Measurements from ENCODE around the gene USF1.

Gene USF1

DNA sequence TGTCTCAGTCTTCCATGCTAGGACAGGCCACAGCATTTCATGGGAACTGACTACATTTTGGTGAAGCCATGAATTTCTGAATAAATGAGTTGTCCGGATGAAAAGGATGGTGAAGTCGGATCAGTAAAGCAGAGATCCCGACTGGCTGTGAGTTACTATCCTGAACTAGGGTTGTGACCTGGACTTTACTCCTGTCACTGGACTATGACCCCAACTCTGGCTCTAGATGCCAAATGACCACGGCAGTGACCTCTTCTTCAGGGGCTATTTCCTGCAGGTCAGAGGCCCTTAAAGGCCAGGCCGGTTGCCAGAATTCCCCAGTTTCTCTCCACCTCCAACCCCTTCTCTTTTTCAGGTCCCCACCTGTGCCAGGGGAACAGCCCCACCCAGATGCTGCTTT is 45.3 kb upstream of the USF1 start:
- H4K8ac ChIP-seq (ENCODE audit: low read depth, low read length) = no peak overlapping the region

DNA sequence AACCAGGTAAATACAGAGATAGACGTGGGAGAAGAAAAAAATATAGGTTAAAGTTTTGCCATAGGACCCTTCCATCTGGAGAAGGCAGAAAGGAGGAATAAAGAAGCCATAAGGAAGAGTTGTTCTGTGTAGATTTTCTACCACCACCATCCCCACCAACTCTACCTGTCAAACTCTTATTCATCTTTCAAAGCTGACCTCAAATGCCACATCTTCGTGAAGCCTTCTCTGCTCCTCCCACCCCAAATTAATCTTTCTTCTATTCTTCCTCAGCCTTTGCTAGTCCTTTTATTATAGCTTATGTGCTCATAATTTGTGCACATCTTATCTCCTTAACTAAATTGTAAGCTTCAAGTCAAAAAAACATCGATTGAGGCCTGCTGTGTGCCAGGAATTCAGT is 44.8 kb upstream of the USF1 start:
- no peak overlapping the region for H4K8ac ChIP-seq (ENCODE audit: low read depth, low read length)
- H3K27ac ChIP-seq (ENCODE audit: low read depth, low read length) = no peak overlapping the region
- H3K4ac ChIP-seq (ENCODE audit: low read depth, low read length) = no peak overlapping the region
- H2AK5ac ChIP-seq (ENCODE audit: low read length) = no peak overlapping the region
- H3K18ac ChIP-seq (ENCODE audit: low read length) = no peak overlapping the region
- H3K4me3 ChIP-seq (ENCODE audit: low read length) = no peak overlapping the region
- no peak overlapping the region for H2BK120ac ChIP-seq (ENCODE audit: low read depth, low read length)
- H3K9ac ChIP-seq (ENCODE audit: low read length) = no peak overlapping the region
- no peak overlapping the region for H4K5ac ChIP-seq (ENCODE audit: low read length)
- H3K27me3 ChIP-seq (ENCODE audit: insufficient read depth, low read length, poor library complexity) = no peaks in the 10 kb centered on the region
- H3K4me1 ChIP-seq (ENCODE audit: control insufficient read depth, low read depth, low read length) = no peaks in the 10 kb centered on the region
- H3K79me2 ChIP-seq (ENCODE audit: control insufficient read depth, insufficient read depth, low read length) = no peaks in the 10 kb centered on the region
- no peak overlapping the region for H3K4me2 ChIP-seq (ENCODE audit: low read length)
- H2BK5ac ChIP-seq (ENCODE audit: low read length) = no peak overlapping the region
- H3K23ac ChIP-seq (ENCODE audit: low read length) = no peak overlapping the region
- no peaks in the 10 kb centered on the region for H3K36me3 ChIP-seq (ENCODE audit: control insufficient read depth, insufficient read depth, low read length)
- H3K79me1 ChIP-seq (ENCODE audit: low read length) = no peaks in the 10 kb centered on the region
- no peak for DNase-seq
- no peak overlapping the region for H3K56ac ChIP-seq (ENCODE audit: low read length)
- H2BK15ac ChIP-seq (replicated peaks; ENCODE audit: low read depth) = no peak overlapping the region
- WGBS (ENCODE audit: extremely low coverage, insufficient coverage, low lambda C conversion rate) = no CpG with 5 or more reads among the region's 3 CpGs

More for the DNA sequence above, 45.3 kb upstream of the USF1 start:
- H3K27me3 ChIP-seq (ENCODE audit: insufficient read depth, low read length, poor library complexity) = no peaks in the 10 kb centered on the region
- H2AK5ac ChIP-seq (ENCODE audit: low read length) = no peak overlapping the region
- H3K56ac ChIP-seq (ENCODE audit: low read length) = no peak overlapping the region
- no peaks in the 10 kb centered on the region for H3K79me2 ChIP-seq (ENCODE audit: control insufficient read depth, insufficient read depth, low read length)
- H3K4ac ChIP-seq (ENCODE audit: low read depth, low read length) = no peak overlapping the region
- H2BK5ac ChIP-seq (ENCODE audit: low read length) = no peak overlapping the region
- H3K4me3 ChIP-seq (ENCODE audit: low read length) = no peak overlapping the region
- no peak overlapping the region for H3K27ac ChIP-seq (ENCODE audit: low read depth, low read length)
- H3K23ac ChIP-seq (ENCODE audit: low read length) = no peak overlapping the region
- no peak overlapping the region for H2BK120ac ChIP-seq (ENCODE audit: low read depth, low read length)
- H3K4me1 ChIP-seq (ENCODE audit: control insufficient read depth, low read depth, low read length) = no peaks in the 10 kb centered on the region
- H3K4me2 ChIP-seq (ENCODE audit: low read length) = no peak overlapping the region
- H3K18ac ChIP-seq (ENCODE audit: low read length) = no peak overlapping the region
- no peak overlapping the region for H4K5ac ChIP-seq (ENCODE audit: low read length)
- no CpG with 5 or more reads among the region's 5 CpGs for WGBS (ENCODE audit: extremely low coverage, insufficient coverage, low lambda C conversion rate)
- no peaks in the 10 kb centered on the region for H3K36me3 ChIP-seq (ENCODE audit: control insufficient read depth, insufficient read depth, low read length)
- H2BK15ac ChIP-seq (replicated peaks; ENCODE audit: low read depth) = no peak overlapping the region
- no peaks in the 10 kb centered on the region for H3K79me1 ChIP-seq (ENCODE audit: low read length)
- DNase-seq = no peak
- no peak overlapping the region for H3K9ac ChIP-seq (ENCODE audit: low read length)

DNA sequence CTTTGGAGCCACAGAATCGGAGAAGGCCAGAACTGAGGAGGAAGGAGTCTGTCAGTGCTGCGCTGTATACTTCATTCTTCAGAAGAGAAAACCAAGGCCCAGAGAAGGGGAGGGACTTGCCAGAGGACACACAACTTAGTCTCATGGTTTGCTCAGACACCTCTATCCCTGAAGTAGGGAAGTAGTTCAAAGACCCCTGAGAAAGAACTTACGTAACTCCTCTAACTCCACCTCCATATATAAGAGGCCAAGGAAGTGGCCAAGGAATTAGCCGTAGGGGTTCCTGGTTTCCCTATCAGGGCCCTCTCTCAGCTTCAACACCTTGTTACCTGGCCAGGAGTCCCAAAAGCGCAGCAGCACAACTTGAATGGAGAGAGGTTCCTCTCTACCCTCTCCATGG is 44.2 kb upstream of the USF1 start:
- H3K18ac ChIP-seq (ENCODE audit: low read length) = no peak overlapping the region
- H3K36me3 ChIP-seq (ENCODE audit: control insufficient read depth, insufficient read depth, low read length) = no peaks in the 10 kb centered on the region
- H2BK15ac ChIP-seq (replicated peaks; ENCODE audit: low read depth) = no peak overlapping the region
- no peak overlapping the region for H4K8ac ChIP-seq (ENCODE audit: low read depth, low read length)
- H3K27ac ChIP-seq (ENCODE audit: low read depth, low read length) = no peak overlapping the region
- no peak overlapping the region for H4K5ac ChIP-seq (ENCODE audit: low read length)
- peaks cover 1% of the 10 kb centered on the region for H3K4me1 ChIP-seq (ENCODE audit: control insufficient read depth, low read depth, low read length)
- no peak overlapping the region for H3K56ac ChIP-seq (ENCODE audit: low read length)
- H3K4me2 ChIP-seq (ENCODE audit: low read length) = no peak overlapping the region
- H3K4ac ChIP-seq (ENCODE audit: low read depth, low read length) = no peak overlapping the region
- no peaks in the 10 kb centered on the region for H3K79me2 ChIP-seq (ENCODE audit: control insufficient read depth, insufficient read depth, low read length)
- H3K79me1 ChIP-seq (ENCODE audit: low read length) = no peaks in the 10 kb centered on the region
- no peak overlapping the region for H2BK120ac ChIP-seq (ENCODE audit: low read depth, low read length)
- no peak overlapping the region for H2BK5ac ChIP-seq (ENCODE audit: low read length)
- DNase-seq = no peak
- no peak overlapping the region for H3K4me3 ChIP-seq (ENCODE audit: low read length)
- WGBS (ENCODE audit: extremely low coverage, insufficient coverage, low lambda C conversion rate) = no CpG with 5 or more reads among the region's 5 CpGs
- no peak overlapping the region for H2AK5ac ChIP-seq (ENCODE audit: low read length)
- H3K9ac ChIP-seq (ENCODE audit: low read length) = no peak overlapping the region
- H3K23ac ChIP-seq (ENCODE audit: low read length) = no peak overlapping the region
- H3K27me3 ChIP-seq (ENCODE audit: insufficient read depth, low read length, poor library complexity) = no peaks in the 10 kb centered on the region

- no peak within 1 kb of the TSS for H4K5ac ChIP-seq (ENCODE audit: low read length)
- H2BK15ac ChIP-seq (replicated peaks; ENCODE audit: low read depth) = no peak within 1 kb of the TSS
- H3K4me3 ChIP-seq (ENCODE audit: low read length) = no peak within 1 kb of the TSS
- H3K9ac ChIP-seq (ENCODE audit: low read length) = no peak within 1 kb of the TSS
- peaks cover 3% of the 10 kb centered on the region for H3K4me1 ChIP-seq (ENCODE audit: control insufficient read depth, low read depth, low read length)
- H3K27me3 ChIP-seq (ENCODE audit: insufficient read depth, low read length, poor library complexity) = no peaks in the 10 kb centered on the region
- no peak within 1 kb of the TSS for H2AK5ac ChIP-seq (ENCODE audit: low read length)
- no peak within 1 kb of the TSS for H3K27ac ChIP-seq (ENCODE audit: low read depth, low read length)
- no peak for DNase-seq
- H3K79me1 ChIP-seq (ENCODE audit: low read length) = no peaks in the 10 kb centered on the region
- no peaks in the 10 kb centered on the region for H3K36me3 ChIP-seq (ENCODE audit: control insufficient read depth, insufficient read depth, low read length)
- H3K4me2 ChIP-seq (ENCODE audit: low read length) = no peak within 1 kb of the TSS
- no peak within 1 kb of the TSS for H4K8ac ChIP-seq (ENCODE audit: low read depth, low read length)
- H3K23ac ChIP-seq (ENCODE audit: low read length) = no peak within 1 kb of the TSS
- no peak within 1 kb of the TSS for H3K18ac ChIP-seq (ENCODE audit: low read length)
- no peaks in the 10 kb centered on the region for H3K79me2 ChIP-seq (ENCODE audit: control insufficient read depth, insufficient read depth, low read length)
- no peak within 1 kb of the TSS for H3K4ac ChIP-seq (ENCODE audit: low read depth, low read length)
- H3K56ac ChIP-seq (ENCODE audit: low read length) = peak within 1 kb of the TSS; percentile 9
- no peak within 1 kb of the TSS for H2BK5ac ChIP-seq (ENCODE audit: low read length)
- no CpG with 5 or more reads among the region's 22 CpGs for WGBS (ENCODE audit: extremely low coverage, insufficient coverage, low lambda C conversion rate)
- H2BK120ac ChIP-seq (ENCODE audit: low read depth, low read length) = no peak within 1 kb of the TSS
Observed at GRCh38 chr1:161089251-161089924, 43.6 kb upstream of the USF1 start, which contains the start of gene NECTIN4. Gene NECTIN4 (minus strand): TSS chr1:161089558. CDS start chr1:161089296, 262 bp downstream.

- no peaks in the 10 kb centered on the region for H3K79me2 ChIP-seq (ENCODE audit: control insufficient read depth, insufficient read depth, low read length)
- no peak overlapping the region for H3K18ac ChIP-seq (ENCODE audit: low read length)
- no peak overlapping the region for H3K9ac ChIP-seq (ENCODE audit: low read length)
- no peak overlapping the region for H2BK15ac ChIP-seq (replicated peaks; ENCODE audit: low read depth)
- no peaks in the 10 kb centered on the region for H3K79me1 ChIP-seq (ENCODE audit: low read length)
- H3K4me2 ChIP-seq (ENCODE audit: low read length) = no peak overlapping the region
- no peak overlapping the region for H4K5ac ChIP-seq (ENCODE audit: low read length)
- H3K27me3 ChIP-seq (ENCODE audit: insufficient read depth, low read length, poor library complexity) = no peaks in the 10 kb centered on the region
- no peak for DNase-seq
- H3K4ac ChIP-seq (ENCODE audit: low read depth, low read length) = no peak overlapping the region
- no peak overlapping the region for H2BK120ac ChIP-seq (ENCODE audit: low read depth, low read length)
- no peak overlapping the region for H2BK5ac ChIP-seq (ENCODE audit: low read length)
- H3K56ac ChIP-seq (ENCODE audit: low read length) = peak overlapping the region; percentile 9
- no peak overlapping the region for H3K27ac ChIP-seq (ENCODE audit: low read depth, low read length)
- no peaks in the 10 kb centered on the region for H3K36me3 ChIP-seq (ENCODE audit: control insufficient read depth, insufficient read depth, low read length)
- no peak overlapping the region for H3K23ac ChIP-seq (ENCODE audit: low read length)
- no peak overlapping the region for H4K8ac ChIP-seq (ENCODE audit: low read depth, low read length)
- WGBS (ENCODE audit: extremely low coverage, insufficient coverage, low lambda C conversion rate) = no CpG with 5 or more reads among the region's 3 CpGs
- H2AK5ac ChIP-seq (ENCODE audit: low read length) = no peak overlapping the region
- H3K4me1 ChIP-seq (ENCODE audit: control insufficient read depth, low read depth, low read length) = peaks cover 6% of the 10 kb centered on the region
- no peak overlapping the region for H3K4me3 ChIP-seq (ENCODE audit: low read length)
Observed at GRCh38 chr1:161088587-161089110, 42.9 kb upstream of the USF1 start.

GRCh38 chr1:161086457-161086856 is 40.7 kb upstream of the USF1 start:
- no peaks in the 10 kb centered on the region for H3K27me3 ChIP-seq (ENCODE audit: insufficient read depth, low read length, poor library complexity)
- H2AK5ac ChIP-seq (ENCODE audit: low read length) = peak overlapping the region; percentile 46
- no peaks in the 10 kb centered on the region for H3K79me1 ChIP-seq (ENCODE audit: low read length)
- no peak overlapping the region for H3K23ac ChIP-seq (ENCODE audit: low read length)
- H3K4me1 ChIP-seq (ENCODE audit: control insufficient read depth, low read depth, low read length) = peaks cover 8% of the 10 kb centered on the region
- H3K79me2 ChIP-seq (ENCODE audit: control insufficient read depth, insufficient read depth, low read length) = no peaks in the 10 kb centered on the region
- H4K5ac ChIP-seq (ENCODE audit: low read length) = no peak overlapping the region
- no CpG with 5 or more reads among the region's 4 CpGs for WGBS (ENCODE audit: extremely low coverage, insufficient coverage, low lambda C conversion rate)
- H2BK15ac ChIP-seq (replicated peaks; ENCODE audit: low read depth) = no peak overlapping the region
- no peak overlapping the region for H3K4me2 ChIP-seq (ENCODE audit: low read length)
- DNase-seq = peak; percentile 43
- H3K56ac ChIP-seq (ENCODE audit: low read length) = peak overlapping the region; percentile 27
- no peaks in the 10 kb centered on the region for H3K36me3 ChIP-seq (ENCODE audit: control insufficient read depth, insufficient read depth, low read length)
- no peak overlapping the region for H4K8ac ChIP-seq (ENCODE audit: low read depth, low read length)
- no peak overlapping the region for H3K18ac ChIP-seq (ENCODE audit: low read length)
- no peak overlapping the region for H2BK120ac ChIP-seq (ENCODE audit: low read depth, low read length)
- H3K9ac ChIP-seq (ENCODE audit: low read length) = no peak overlapping the region
- no peak overlapping the region for H3K27ac ChIP-seq (ENCODE audit: low read depth, low read length)
- no peak overlapping the region for H3K4me3 ChIP-seq (ENCODE audit: low read length)
- H2BK5ac ChIP-seq (ENCODE audit: low read length) = no peak overlapping the region
- no peak overlapping the region for H3K4ac ChIP-seq (ENCODE audit: low read depth, low read length)
